GM21423 (cell line): ENCODE data around the gene OR5AC2.

ENCODE experiments used
- ATAC-seq: cut with Tn5 transposase; IDR thresholded peaks from one replicate; pipeline ENCODE4 v1.9.1; 2021; ENCODE audit warnings: mild to moderate bottlenecking, moderate library complexity; ENCODE audit not compliant: unreplicated experiment

Gene OR5AC2

DNA sequence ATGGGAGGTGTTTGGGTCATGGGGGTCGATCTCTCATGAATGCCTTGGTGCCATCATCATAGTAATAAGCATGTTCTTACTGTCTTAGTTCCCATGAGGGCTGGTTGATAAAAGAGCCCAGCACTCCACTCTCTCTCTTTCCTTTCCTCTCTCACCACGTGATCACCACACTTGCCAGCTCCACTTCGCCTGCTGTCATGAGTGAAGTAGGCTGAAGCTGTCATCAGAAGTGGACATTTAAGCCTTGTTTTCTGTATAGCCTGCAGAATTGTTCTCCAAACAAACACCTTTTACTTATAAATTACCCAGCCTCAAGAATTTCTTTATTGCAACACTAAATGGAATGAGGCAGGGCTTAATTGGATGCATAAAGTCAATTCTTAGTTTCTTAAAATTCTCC is 49.7 kb downstream of the OR5AC2 start:
- no peak for ATAC-seq
